RWPE1 (cell line): ENCODE data around the gene GRID2.

Experiments used
- CTCF ChIA-PET: fragments of 350-600 bp; sonication (Branson Sonifier 250); formaldehyde crosslinking; extraction: SDS; loops from one replicate; lab custom pipeline; 2021; lab: Yijun Ruan, JAX
- POLR2A ChIA-PET: fragments of 400-600 bp; formaldehyde crosslinking; extraction: SDS; loops from one replicate; lab custom pipeline; 2020; ENCODE audit warnings: antibody characterized with exemption; ENCODE audit not compliant: low non-redundant PET; lab: Yijun Ruan, JAX
- DNase-seq: peaks from one replicate; pipeline ENCODE4 v3.0.0; 2012; ENCODE audit warnings: low spot score
- H3K27ac ChIP-seq: fragments of 450-650 bp; 2 replicates; pipeline ENCODE4 v1.5.1; 2017
- CTCF ChIP-seq: fragments of 450-650 bp; conservative IDR thresholded peaks from 2 replicates; pipeline ENCODE4 v1.5.1; 2017; ENCODE audit warnings: low read depth, mild to moderate bottlenecking

Gene GRID2

GRCh38 chr4:93143902-93144301 lies 840.1 kb downstream of the GRID2 start:
- POLR2A ChIA-PET = no interaction called here
- DNase-seq = no peak
- no peak for TF ChIP-seq CTCF
- no peak overlapping the region for H3K27ac ChIP-seq
- CTCF ChIA-PET = no interaction called here

- ChIA-PET POLR2A (no interaction called here), CTCF (no interaction called here)
- no peak for DNase-seq
- no peak for TF ChIP-seq CTCF
- no peak overlapping the region for H3K27ac ChIP-seq
These were observed 840.9 kb downstream of the GRID2 start for GRCh38 chr4:93144644-93145043.

- TF ChIP-seq CTCF = no peak
- ChIA-PET CTCF (no interaction called here), POLR2A (no interaction called here)
- DNase-seq = no peak
- H3K27ac ChIP-seq = no peak overlapping the region
These were observed 843.9 kb downstream of the GRID2 start for GRCh38 chr4:93147524-93148212.

- no peak overlapping the region for H3K27ac ChIP-seq
- ChIA-PET POLR2A (no interaction called here), CTCF (no interaction called here)
- TF ChIP-seq CTCF = no peak
- DNase-seq = no peak
These were observed 848.7 kb downstream of the GRID2 start for GRCh38 chr4:93152491-93152890.

GRCh38 chr4:93157986-93158385 lies 854.2 kb downstream of the GRID2 start:
- peak; percentile 1 for DNase-seq
- H3K27ac ChIP-seq = no peak overlapping the region
- TF ChIP-seq CTCF = no peak
- ChIA-PET POLR2A (interaction anchor here (0.5 kb wide), 1 partner anchor 538 kb away, joined by 3 read pairs; no protein-coding TSS in a partner anchor), CTCF (interaction anchor here (0.6 to 1.1 kb wide), 4 partner anchors 9 to 583 kb away, joined by 3 read pairs; no protein-coding TSS in a partner anchor)

DNA sequence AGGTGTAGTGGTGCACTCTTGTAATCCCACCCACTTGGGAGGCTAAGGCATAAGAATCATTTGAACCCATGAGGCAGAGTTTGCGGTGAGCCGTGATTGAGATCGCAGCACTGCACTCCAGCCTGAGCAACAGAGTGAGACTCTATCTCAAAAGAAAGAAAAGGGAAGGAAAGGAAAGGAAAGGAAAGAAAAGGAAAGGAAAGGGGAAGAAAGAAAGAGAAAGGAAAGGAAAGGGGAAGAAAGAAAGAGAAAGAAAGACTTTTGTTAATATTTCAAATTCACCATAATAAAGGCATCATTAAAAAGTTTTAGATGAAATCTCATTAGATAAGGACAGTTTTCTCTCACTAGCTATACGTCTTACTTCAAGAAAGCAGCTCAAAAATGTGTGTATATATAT lies 864.3 kb downstream of the GRID2 start:
- TF ChIP-seq CTCF = no peak
- POLR2A ChIA-PET = no interaction called here
- no peak for DNase-seq
- CTCF ChIA-PET = no interaction called here
- H3K27ac ChIP-seq = no peak overlapping the region
